K562 (cell line): Measurements from ENCODE around the gene HAPSTR1. TPM values are rescaled to one million over a fixed set of nuclear protein-coding genes. Genes with fewer than 3 reads are reported as not detected.

Experiments used
- ELK3 ChIP-seq: fragments of 450-650 bp; formaldehyde crosslinking; IDR thresholded peaks from 2 replicates; pipeline ENCODE4 v1.4.0; 2020; ENCODE audit warnings: mild to moderate bottlenecking
- GABPB1 ChIP-seq: sonication (generic); formaldehyde crosslinking; IDR thresholded peaks from 2 replicates; pipeline ENCODE4 v1.8.0; 2022; ENCODE audit warnings: mild to moderate bottlenecking, missing genetic modification reagents
- HCFC1 ChIP-seq: IDR thresholded peaks from 2 replicates; pipeline ENCODE4 v1.6.1; 2012; ENCODE audit warnings: low read depth, low read length, improper control_type of control experiment
- HMG20B ChIP-seq: fragments of 250-450 bp; sonication (Bioruptor Pico); IDR thresholded peaks from 2 replicates; pipeline ENCODE4 v1.5.0; 2021; ENCODE audit warnings: mild to moderate bottlenecking
- MAFF ChIP-seq: IDR thresholded peaks from 2 replicates; pipeline ENCODE4 v1.6.1; 2012; ENCODE audit warnings: low read length, improper control_type of control experiment
- RBM39 ChIP-seq: fragments of 200-400 bp; formaldehyde crosslinking; optimal IDR thresholded peaks from 2 replicates; pipeline ENCODE3; 2018; ENCODE audit warnings: low read depth, low read length
- REST ChIP-seq, 2 experiments: fragments of 450-650 bp; formaldehyde crosslinking in 1 of 2; IDR thresholded peaks; 2 replicates each; pipeline versions ENCODE4 v1.4.0 to v1.6.1; 2014 to 2020; ENCODE audit warnings: mild to moderate bottlenecking in 2 of 2, borderline replicate concordance in 1 of 2, low read depth in 1 of 2
- SLC30A9 ChIP-seq: fragments of 250-450 bp; sonication (Bioruptor Pico); IDR thresholded peaks from 2 replicates; pipeline ENCODE4 v1.8.0; 2022; ENCODE audit warnings: mild to moderate bottlenecking, moderate library complexity
- TCF3 ChIP-seq: sonication (generic); formaldehyde crosslinking; IDR thresholded peaks from 2 replicates; pipeline ENCODE4 v1.4.0; 2020; ENCODE audit warnings: mild to moderate bottlenecking, missing genetic modification reagents
- ZNF282 ChIP-seq: sonication (generic); formaldehyde crosslinking; IDR thresholded peaks from 2 replicates; pipeline ENCODE4 v1.8.1; 2023; ENCODE audit warnings: missing genetic modification reagents
- ZZZ3 ChIP-seq: fragments of 450-650 bp; IDR thresholded peaks from 2 replicates; pipeline ENCODE4 v1.6.1; 2016; ENCODE audit warnings: antibody characterized with exemption, mild to moderate bottlenecking, moderate library complexity
- polyA plus RNA-seq, 8 experiments: library from polyadenylated mRNA; depleted of rRNA in 4 of 8; stranded (reverse) in 5 of 8; unstranded in 3 of 8; fragments of >200 nt; fragmentation: Nextera tagmentation in 2 of 8; fragmentation: Illumina TruSeq in 1 of 8; extraction: Ambion mirVana in 2 of 8; extraction: Trizol in 1 of 8; gene quantifications; 2 replicates each; pipeline versions ENCODE4 v1.2.1 to v1.2.3, GENCODE V29; 2011 to 2014; ENCODE audit warnings: inconsistent platforms in 1 of 8, missing spikeins in 1 of 8
- total RNA-seq, 7 experiments: library from RNA; depleted of rRNA in 6 of 7; stranded (reverse); fragments of >200 nt in 6 of 7; fragmentation: Illumina TruSeq in 2 of 7; extraction: Trizol in 2 of 7; gene quantifications; 2 replicates each; pipeline versions ENCODE4 v1.2.1 to v1.2.3, GENCODE V29; 2011 to 2021; ENCODE audit warnings: low replicate concordance in 1 of 7
- TF ChIP-seq, protein P1 (sequence below), 2 experiments: fragments of 450-650 bp in 1 of 2; sonication (generic) in 1 of 2; formaldehyde crosslinking in 1 of 2; IDR thresholded peaks in 1 of 2; conservative IDR thresholded peaks in 1 of 2; 2 replicates each; pipeline versions ENCODE4 v1.6.1 to v1.8.1; 2016 to 2023; ENCODE audit warnings: mild to moderate bottlenecking in 2 of 2, moderate library complexity in 2 of 2, inconsistent platforms in 1 of 2, missing genetic modification reagents in 1 of 2
- TF ChIP-seq, protein P2 (sequence below), 2 experiments: IDR thresholded peaks; 2 replicates each; pipeline ENCODE4 v1.6.1; 2012; ENCODE audit warnings: improper control_type of control experiment in 2 of 2, low read depth in 2 of 2, low read length in 2 of 2, borderline replicate concordance in 1 of 2
- TF ChIP-seq, protein P3 (sequence below): sonication (generic); formaldehyde crosslinking; IDR thresholded peaks from 2 replicates; pipeline ENCODE4 v1.8.0; 2022; ENCODE audit warnings: missing genetic modification reagents, mild to moderate bottlenecking, borderline replicate concordance

HAPSTR1 gene
- total and polyA plus RNA-seq, 9 of the 15 experiments (the other 6 are each of a cell fraction or from before 2014, with no cell fraction given), result 10.8 to 67.9 (median 36.5) TPM

- peak; percentile 64 for TF ChIP-seq REST (IDR thresholded peaks at IDR 0.05; ENCODE audit: borderline replicate concordance)
- TF ChIP-seq REST (CRISPR knock-in tag; IDR thresholded peaks at IDR 0.05; ENCODE audit: low read depth), result no peak
- TF ChIP-seq, protein P1, sequence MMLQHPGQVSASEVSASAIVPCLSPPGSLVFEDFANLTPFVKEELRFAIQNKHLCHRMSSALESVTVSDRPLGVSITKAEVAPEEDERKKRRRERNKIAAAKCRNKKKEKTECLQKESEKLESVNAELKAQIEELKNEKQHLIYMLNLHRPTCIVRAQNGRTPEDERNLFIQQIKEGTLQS (IDR thresholded peaks at IDR 0.05), result no peak
- TF ChIP-seq, protein P1 (CRISPR knock-in tag; conservative IDR thresholded peaks at IDR 0.05), result no peak
- TF ChIP-seq HCFC1, result peak; percentile 90
- no peak for TF ChIP-seq MAFF
- no peak for TF ChIP-seq SLC30A9 (CRISPR knock-in tag)
- TF ChIP-seq, protein P2, sequence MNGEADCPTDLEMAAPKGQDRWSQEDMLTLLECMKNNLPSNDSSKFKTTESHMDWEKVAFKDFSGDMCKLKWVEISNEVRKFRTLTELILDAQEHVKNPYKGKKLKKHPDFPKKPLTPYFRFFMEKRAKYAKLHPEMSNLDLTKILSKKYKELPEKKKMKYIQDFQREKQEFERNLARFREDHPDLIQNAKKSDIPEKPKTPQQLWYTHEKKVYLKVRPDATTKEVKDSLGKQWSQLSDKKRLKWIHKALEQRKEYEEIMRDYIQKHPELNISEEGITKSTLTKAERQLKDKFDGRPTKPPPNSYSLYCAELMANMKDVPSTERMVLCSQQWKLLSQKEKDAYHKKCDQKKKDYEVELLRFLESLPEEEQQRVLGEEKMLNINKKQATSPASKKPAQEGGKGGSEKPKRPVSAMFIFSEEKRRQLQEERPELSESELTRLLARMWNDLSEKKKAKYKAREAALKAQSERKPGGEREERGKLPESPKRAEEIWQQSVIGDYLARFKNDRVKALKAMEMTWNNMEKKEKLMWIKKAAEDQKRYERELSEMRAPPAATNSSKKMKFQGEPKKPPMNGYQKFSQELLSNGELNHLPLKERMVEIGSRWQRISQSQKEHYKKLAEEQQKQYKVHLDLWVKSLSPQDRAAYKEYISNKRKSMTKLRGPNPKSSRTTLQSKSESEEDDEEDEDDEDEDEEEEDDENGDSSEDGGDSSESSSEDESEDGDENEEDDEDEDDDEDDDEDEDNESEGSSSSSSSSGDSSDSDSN (IDR thresholded peaks at IDR 0.05; ENCODE audit: borderline replicate concordance in 1 of 2, low read depth in 2 of 2, low read length in 2 of 2), result no peak
- TF ChIP-seq, protein P3, sequence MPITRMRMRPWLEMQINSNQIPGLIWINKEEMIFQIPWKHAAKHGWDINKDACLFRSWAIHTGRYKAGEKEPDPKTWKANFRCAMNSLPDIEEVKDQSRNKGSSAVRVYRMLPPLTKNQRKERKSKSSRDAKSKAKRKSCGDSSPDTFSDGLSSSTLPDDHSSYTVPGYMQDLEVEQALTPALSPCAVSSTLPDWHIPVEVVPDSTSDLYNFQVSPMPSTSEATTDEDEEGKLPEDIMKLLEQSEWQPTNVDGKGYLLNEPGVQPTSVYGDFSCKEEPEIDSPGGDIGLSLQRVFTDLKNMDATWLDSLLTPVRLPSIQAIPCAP, result no peak
- TF ChIP-seq HMG20B (CRISPR knock-in tag), result no peak
- TF ChIP-seq GABPB1 (CRISPR knock-in tag), result 0 out of 2 replicates have a peak, but pooled peaks have one; percentile 15
- TF ChIP-seq ZZZ3, result no peak
- no peak for TF ChIP-seq ELK3 (CRISPR knock-in tag)
- no peak for TF ChIP-seq TCF3 (CRISPR knock-in tag)
- TF ChIP-seq RBM39, result no peak
- no peak for TF ChIP-seq ZNF282 (CRISPR knock-in tag)
These were observed 48.5 kb downstream of the HAPSTR1 start (continued) for GRCh38 chr16:9139965-9140364.
